ENCODE measurements around the gene NID2. TPM values are rescaled to one million over a fixed set of nuclear protein-coding genes. Genes with fewer than 3 reads are reported as not detected.

NID2 gene
- total RNA-seq, 1 experiment from 2014 or later = 9.5 TPM

GRCh38 chr14:52006361-52006760, 62.5 kb downstream of the NID2 start:
- peaks cover 12% of the 10 kb centered on the region for H3K4me1 Mint-ChIP-seq (ENCODE audit: low read depth, unreplicated experiment)
- H3K36me3 Mint-ChIP-seq (ENCODE audit: insufficient read depth, unreplicated experiment) = peaks cover 81% of the 10 kb centered on the region
- no peak for TF ChIP-seq CTCF (IDR thresholded peaks at IDR 0.05; ENCODE audit: insufficient read depth in 1 of 2, low read depth in 1 of 2, low read length in 1 of 2, severe bottlenecking in 1 of 2, unreplicated experiment in 1 of 2)
- no peak overlapping the region for H3K4me3 ChIP-seq (ENCODE audit: low read depth, low read length)
- no peak overlapping the region for H3K27ac Mint-ChIP-seq (ENCODE audit: unreplicated experiment)
- H3K4me3 Mint-ChIP-seq (ENCODE audit: unreplicated experiment) = no peak overlapping the region
- intact Hi-C loops (cut with micrococcal nuclease; ENCODE audit: unreplicated experiment) = no loop called here
- H3K9me3 ChIP-seq = no peaks in the 10 kb centered on the region
- H3K36me3 ChIP-seq (ENCODE audit: control insufficient read depth, insufficient read depth, low read length) = peaks cover 7% of the 10 kb centered on the region
- H3K9me3 Mint-ChIP-seq (ENCODE audit: unreplicated experiment) = no peaks in the 10 kb centered on the region
- peaks cover 15% of the 10 kb centered on the region for H3K4me1 ChIP-seq
- no peaks in the 10 kb centered on the region for H3K27me3 ChIP-seq (replicated peaks; ENCODE audit: control insufficient read depth, insufficient read depth, low read length)
- no TSS peak for BruUV-seq (replicated peaks)
- H3K27me3 Mint-ChIP-seq (ENCODE audit: insufficient read depth, unreplicated experiment) = no peaks in the 10 kb centered on the region
- ChIA-PET CTCF (no interaction called here), POLR2A (no interaction called here)
- DNase-seq = no peak

GRCh38 chr14:52005625-52006024, 63.2 kb downstream of the NID2 start:
- Histone ChIP-seq H3K36me3 (ENCODE audit: control insufficient read depth, insufficient read depth, low read length) (peaks cover 7% of the 10 kb centered on the region), H3K27me3 (replicated peaks; ENCODE audit: control insufficient read depth, insufficient read depth, low read length) (no peaks in the 10 kb centered on the region), H3K4me1 (peaks cover 15% of the 10 kb centered on the region), H3K9me3 (no peaks in the 10 kb centered on the region), H3K4me3 (ENCODE audit: low read depth, low read length) (no peak overlapping the region)
- no peak overlapping the region for H3K4me3 Mint-ChIP-seq (ENCODE audit: unreplicated experiment)
- TF ChIP-seq CTCF (IDR thresholded peaks at IDR 0.05; ENCODE audit: insufficient read depth in 1 of 2, low read depth in 1 of 2, low read length in 1 of 2, severe bottlenecking in 1 of 2, unreplicated experiment in 1 of 2) = no peak
- ChIA-PET CTCF (no interaction called here), POLR2A (no interaction called here)
- H3K9me3 Mint-ChIP-seq (ENCODE audit: unreplicated experiment) = no peaks in the 10 kb centered on the region
- no peak overlapping the region for H3K27ac Mint-ChIP-seq (ENCODE audit: unreplicated experiment)
- peaks cover 12% of the 10 kb centered on the region for H3K4me1 Mint-ChIP-seq (ENCODE audit: low read depth, unreplicated experiment)
- intact Hi-C loops (cut with micrococcal nuclease; ENCODE audit: unreplicated experiment) = no loop called here
- H3K36me3 Mint-ChIP-seq (ENCODE audit: insufficient read depth, unreplicated experiment) = peaks cover 79% of the 10 kb centered on the region
- DNase-seq = no peak
- BruUV-seq (replicated peaks) = no TSS peak
- no peaks in the 10 kb centered on the region for H3K27me3 Mint-ChIP-seq (ENCODE audit: insufficient read depth, unreplicated experiment)

GRCh38 chr14:52003324-52003723, 65.5 kb downstream of the NID2 start:
- CTCF ChIA-PET = no interaction called here
- H3K36me3 ChIP-seq (ENCODE audit: control insufficient read depth, insufficient read depth, low read length) = peaks cover 7% of the 10 kb centered on the region

More at GRCh38 chr14:52003324-52003723, 65.5 kb downstream of the NID2 start:
- POLR2A ChIA-PET = no interaction called here
- Mint-ChIP-seq H3K4me3 (ENCODE audit: unreplicated experiment) (no peak overlapping the region), H3K27ac (ENCODE audit: unreplicated experiment) (no peak overlapping the region), H3K36me3 (ENCODE audit: insufficient read depth, unreplicated experiment) (peaks cover 69% of the 10 kb centered on the region), H3K27me3 (ENCODE audit: insufficient read depth, unreplicated experiment) (no peaks in the 10 kb centered on the region), H3K9me3 (ENCODE audit: unreplicated experiment) (no peaks in the 10 kb centered on the region), H3K4me1 (ENCODE audit: low read depth, unreplicated experiment) (peaks cover 12% of the 10 kb centered on the region)
- Histone ChIP-seq H3K27me3 (replicated peaks; ENCODE audit: control insufficient read depth, insufficient read depth, low read length) (no peaks in the 10 kb centered on the region), H3K9me3 (no peaks in the 10 kb centered on the region), H3K4me3 (ENCODE audit: low read depth, low read length) (no peak overlapping the region), H3K4me1 (peaks cover 15% of the 10 kb centered on the region)
- BruUV-seq (replicated peaks) = no TSS peak
- TF ChIP-seq CTCF (IDR thresholded peaks at IDR 0.05; ENCODE audit: insufficient read depth in 1 of 2, low read depth in 1 of 2, low read length in 1 of 2, severe bottlenecking in 1 of 2, unreplicated experiment in 1 of 2) = no peak
- intact Hi-C loops (cut with micrococcal nuclease; ENCODE audit: unreplicated experiment) = no loop called here
- DNase-seq = no peak

Data from Caco-2 (cell line).